Measurements from ENCODE around the gene SCT.

- TF ChIP-seq CTCF (IDR thresholded peaks at IDR 0.05; ENCODE audit: low read depth, low read length) (no peak), EZH2phosphoT487 (IDR thresholded peaks at IDR 0.05; ENCODE audit: low read depth) (no peak)
Observed at GRCh38 chr11:665704-666281, 38.8 kb upstream of the SCT start.

All from OCI-LY3 (cell line).